ENCODE data around the gene TEKT2.

Gene TEKT2

DNA sequence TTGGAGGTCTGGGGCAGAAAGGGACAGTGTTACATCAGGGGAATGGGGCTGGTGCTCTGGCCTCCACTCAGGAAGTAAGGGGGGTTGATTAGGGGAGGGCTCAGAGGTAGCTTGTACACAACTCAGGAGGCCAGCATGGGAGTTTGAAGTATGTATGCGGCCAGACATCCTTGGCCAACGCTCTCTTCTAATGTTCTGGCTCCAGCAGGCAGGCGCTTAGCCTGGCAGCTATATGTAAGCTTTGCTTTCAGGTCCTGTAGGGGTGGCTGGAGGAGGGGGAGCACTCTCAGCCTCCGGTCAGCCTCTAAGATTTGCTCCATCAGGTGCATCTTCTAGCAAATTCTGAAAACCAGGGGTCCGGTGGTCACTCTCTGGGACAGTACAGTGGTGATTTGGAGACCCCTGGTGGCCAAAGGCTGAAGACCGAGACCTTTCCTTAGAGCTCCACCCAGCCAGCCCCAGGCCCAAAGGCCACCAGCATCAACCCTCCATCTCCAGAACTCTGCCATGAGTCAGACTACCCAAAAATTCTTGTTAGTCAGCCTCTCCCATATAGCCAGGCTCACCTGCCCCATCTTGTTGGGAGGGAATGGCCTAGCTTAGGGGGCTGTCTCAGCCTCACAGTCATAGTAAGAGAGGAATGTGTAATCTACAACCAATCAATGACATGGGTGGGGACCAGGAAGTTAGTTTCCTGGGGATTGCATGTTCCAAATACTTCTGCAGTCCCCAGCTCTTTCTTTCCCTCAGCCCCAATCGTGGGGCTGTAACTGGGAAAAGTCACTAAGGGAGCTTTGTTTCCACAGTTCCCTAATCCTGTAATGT lies 50.8 kb downstream of the TEKT2 start:
- Histone ChIP-seq H3K9me3 (ENCODE audit: control insufficient read depth, insufficient read depth, low read depth, low read length) (no peaks in the 10 kb centered on the region), H3K27me3 (ENCODE audit: control insufficient read depth, insufficient read depth, low read length) (no peaks in the 10 kb centered on the region), H3K9ac (ENCODE audit: low read length) (no peak overlapping the region), H3K4me3 (ENCODE audit: low read depth, low read length) (no peak overlapping the region), H3K4me1 (ENCODE audit: control insufficient read depth, insufficient read depth, low read length) (peaks cover 10% of the 10 kb centered on the region; the same call in 1 of the 2 replicates), H3K36me3 (ENCODE audit: control insufficient read depth, insufficient read depth, low read length) (peaks cover 21% of the 10 kb centered on the region), H3K27ac (ENCODE audit: low read depth, low read length) (no peak overlapping the region)

DNA sequence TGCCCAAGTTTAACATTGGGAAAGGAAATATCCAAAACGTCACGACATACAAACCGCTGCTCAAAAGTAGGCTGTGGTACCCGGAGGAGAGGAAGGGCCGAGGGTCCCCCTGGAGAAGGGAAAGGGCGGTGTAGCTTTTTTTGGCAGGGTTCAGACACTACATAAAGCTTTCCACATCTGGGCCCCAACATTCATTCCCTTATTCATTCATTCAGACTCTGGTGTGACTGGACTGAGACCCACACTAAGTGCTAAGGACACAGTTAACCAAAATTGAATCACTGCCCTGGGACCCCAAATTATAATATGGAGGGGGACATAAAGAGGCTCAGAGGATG lies 51.4 kb downstream of the TEKT2 start:
- Histone ChIP-seq H3K27me3 (ENCODE audit: control insufficient read depth, insufficient read depth, low read length) (no peaks in the 10 kb centered on the region), H3K36me3 (ENCODE audit: control insufficient read depth, insufficient read depth, low read length) (peaks cover 26% of the 10 kb centered on the region), H3K9ac (ENCODE audit: low read length) (no peak overlapping the region), H3K4me1 (ENCODE audit: control insufficient read depth, insufficient read depth, low read length) (peaks cover 10% of the 10 kb centered on the region; the same call in 1 of the 2 replicates), H3K27ac (ENCODE audit: low read depth, low read length) (no peak overlapping the region), H3K4me3 (ENCODE audit: low read depth, low read length) (no peak overlapping the region), H3K9me3 (ENCODE audit: control insufficient read depth, insufficient read depth, low read depth, low read length) (no peaks in the 10 kb centered on the region)

DNA sequence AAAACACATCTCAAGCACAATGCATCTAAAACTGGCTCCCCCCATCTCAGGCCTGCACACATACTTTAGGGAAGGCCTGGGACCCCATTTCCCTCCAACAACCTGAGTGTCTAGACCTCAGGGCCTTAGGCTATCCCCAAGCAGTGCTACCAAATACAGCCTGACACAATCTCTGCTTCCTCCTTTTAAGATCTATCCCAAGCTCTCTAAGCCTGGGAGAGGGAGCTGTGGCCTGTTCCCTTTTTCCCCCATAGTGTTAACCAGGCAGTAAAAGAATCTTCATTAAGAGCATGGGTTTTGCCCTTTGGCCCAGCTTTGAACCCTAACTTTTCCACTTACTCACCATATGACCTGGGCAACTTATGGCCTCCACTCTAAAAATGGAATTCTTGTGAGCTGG lies 51.9 kb downstream of the TEKT2 start:
- peaks cover 10% of the 10 kb centered on the region; the same call in 1 of the 2 replicates for H3K4me1 ChIP-seq (ENCODE audit: control insufficient read depth, insufficient read depth, low read length)
- H3K27ac ChIP-seq (ENCODE audit: low read depth, low read length) = no peak overlapping the region
- no peaks in the 10 kb centered on the region for H3K27me3 ChIP-seq (ENCODE audit: control insufficient read depth, insufficient read depth, low read length)
- H3K36me3 ChIP-seq (ENCODE audit: control insufficient read depth, insufficient read depth, low read length) = peaks cover 26% of the 10 kb centered on the region
- no peaks in the 10 kb centered on the region for H3K9me3 ChIP-seq (ENCODE audit: control insufficient read depth, insufficient read depth, low read depth, low read length)
- no peak overlapping the region for H3K4me3 ChIP-seq (ENCODE audit: low read depth, low read length)
- H3K9ac ChIP-seq (ENCODE audit: low read length) = no peak overlapping the region

DNA sequence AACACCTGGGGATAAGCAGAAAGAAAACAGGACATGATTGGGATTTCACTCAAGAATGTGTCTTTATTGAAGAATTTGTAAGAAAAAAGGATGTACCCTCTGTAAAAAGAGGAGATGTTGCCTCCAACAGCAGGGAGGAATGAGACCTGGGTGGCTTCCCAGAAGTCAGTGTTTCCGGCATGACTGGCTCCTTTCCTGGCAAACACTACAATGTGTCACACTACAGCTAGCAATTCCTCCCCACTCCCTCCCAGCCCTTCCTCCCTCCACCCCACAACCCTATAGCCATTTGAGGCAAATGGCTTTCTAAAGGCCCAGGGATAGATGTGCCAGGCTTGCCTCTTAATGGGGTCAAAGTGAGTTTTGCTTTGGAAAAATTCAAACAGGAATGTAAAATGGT lies 52.6 kb downstream of the TEKT2 start:
- Histone ChIP-seq H3K9me3 (ENCODE audit: control insufficient read depth, insufficient read depth, low read depth, low read length) (no peaks in the 10 kb centered on the region), H3K4me3 (ENCODE audit: low read depth, low read length) (no peak overlapping the region), H3K36me3 (ENCODE audit: control insufficient read depth, insufficient read depth, low read length) (peaks cover 26% of the 10 kb centered on the region), H3K27ac (ENCODE audit: low read depth, low read length) (no peak overlapping the region), H3K9ac (ENCODE audit: low read length) (no peak overlapping the region), H3K27me3 (ENCODE audit: control insufficient read depth, insufficient read depth, low read length) (no peaks in the 10 kb centered on the region), H3K4me1 (ENCODE audit: control insufficient read depth, insufficient read depth, low read length) (peaks cover 10% of the 10 kb centered on the region; the same call in 1 of the 2 replicates)

DNA sequence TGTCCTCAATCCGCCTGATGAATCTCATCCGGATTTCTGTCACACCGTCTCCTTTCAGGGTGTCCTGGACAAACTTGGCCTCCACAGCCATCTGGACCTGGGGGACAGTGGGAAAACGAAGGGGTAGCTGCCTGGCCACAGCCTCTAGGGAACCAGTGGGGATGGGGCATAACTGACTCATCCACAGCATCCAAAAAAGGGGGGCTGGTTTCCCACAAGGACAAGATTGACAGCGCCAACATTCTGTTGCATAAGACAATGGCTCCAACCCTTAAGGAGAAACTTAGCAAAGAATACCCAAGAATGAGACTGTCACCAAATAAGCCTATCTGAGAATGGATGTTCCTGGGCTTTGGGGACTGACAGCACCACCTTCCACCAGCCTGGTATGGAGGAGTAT lies 53.3 kb downstream of the TEKT2 start:
- peaks cover 10% of the 10 kb centered on the region; the same call in 1 of the 2 replicates for H3K4me1 ChIP-seq (ENCODE audit: control insufficient read depth, insufficient read depth, low read length)
- peaks cover 26% of the 10 kb centered on the region for H3K36me3 ChIP-seq (ENCODE audit: control insufficient read depth, insufficient read depth, low read length)
- H3K9me3 ChIP-seq (ENCODE audit: control insufficient read depth, insufficient read depth, low read depth, low read length) = no peaks in the 10 kb centered on the region
- no peak overlapping the region for H3K4me3 ChIP-seq (ENCODE audit: low read depth, low read length)
- no peaks in the 10 kb centered on the region for H3K27me3 ChIP-seq (ENCODE audit: control insufficient read depth, insufficient read depth, low read length)
- no peak overlapping the region for H3K27ac ChIP-seq (ENCODE audit: low read depth, low read length)
- H3K9ac ChIP-seq (ENCODE audit: low read length) = no peak overlapping the region

DNA sequence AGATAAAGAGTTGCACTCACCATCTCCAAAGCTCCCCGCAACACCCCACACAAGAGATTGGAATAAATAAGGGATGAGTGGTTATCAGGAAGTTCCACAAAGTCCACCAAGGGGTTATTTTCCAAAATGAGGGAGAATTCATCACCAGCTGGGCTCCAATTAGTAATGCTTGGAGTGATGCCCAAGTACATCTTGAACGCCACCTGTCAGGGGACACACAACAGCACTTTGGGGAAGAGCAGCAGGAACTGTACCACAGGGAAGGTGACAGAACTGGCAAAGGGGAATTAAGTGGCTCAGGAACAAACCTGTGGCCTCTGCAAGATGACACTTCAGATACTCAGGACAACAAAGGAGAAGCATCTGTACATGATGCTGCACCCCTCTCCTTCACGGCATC lies 53.9 kb downstream of the TEKT2 start:
- H3K27me3 ChIP-seq (ENCODE audit: control insufficient read depth, insufficient read depth, low read length) = no peaks in the 10 kb centered on the region
- H3K9me3 ChIP-seq (ENCODE audit: control insufficient read depth, insufficient read depth, low read depth, low read length) = no peaks in the 10 kb centered on the region
- H3K4me1 ChIP-seq (ENCODE audit: control insufficient read depth, insufficient read depth, low read length) = peaks cover 10% of the 10 kb centered on the region; the same call in 1 of the 2 replicates
- no peak overlapping the region for H3K4me3 ChIP-seq (ENCODE audit: low read depth, low read length)
- no peak overlapping the region for H3K27ac ChIP-seq (ENCODE audit: low read depth, low read length)
- peaks cover 26% of the 10 kb centered on the region for H3K36me3 ChIP-seq (ENCODE audit: control insufficient read depth, insufficient read depth, low read length)
- no peak overlapping the region for H3K9ac ChIP-seq (ENCODE audit: low read length)
